ENCODE results near the gene ADAM12. TPM values are rescaled to one million over a fixed set of nuclear protein-coding genes. Genes with fewer than 3 reads are reported as not detected.

The ADAM12 gene
- total and polyA plus RNA-seq, 2 donors (not counting 3 experiments of a cell fraction or from before 2014, with no cell fraction given): 0.22 to 0.33 TPM

- Histone ChIP-seq H3K27ac (ENCODE audit: insufficient read depth, low read depth, low read length) (no peak overlapping the region), H3K9me3 (replicated peaks; ENCODE audit: control insufficient read depth, insufficient read depth, low read length) (no peaks in the 10 kb centered on the region), H3K9ac (replicated peaks; ENCODE audit: extremely low read depth, insufficient read depth, low read length) (no peak overlapping the region), H3K4me1 (ENCODE audit: control insufficient read depth, extremely low read depth, insufficient read depth, low read length) (no peaks in the 10 kb centered on the region), H3K79me2 (ENCODE audit: control insufficient read depth, insufficient read depth, low read length) (no peaks in the 10 kb centered on the region), H3K4me2 (ENCODE audit: insufficient read depth, low read length) (no peak overlapping the region), H3K9me1 (replicated peaks; ENCODE audit: control insufficient read depth, extremely low read depth, insufficient read depth, low read length) (no peaks in the 10 kb centered on the region), H3K36me3 (ENCODE audit: control insufficient read depth in 2 of 2, extremely low read depth in 1 of 2, insufficient read depth in 2 of 2, low read length in 2 of 2) (no peaks in the 10 kb centered on the region), H3K4me3 (replicated peaks in 1 of 3; ENCODE audit: insufficient read depth in 1 of 3, low read depth in 1 of 3, low read length in 3 of 3) (no peak overlapping the region), H4K20me1 (replicated peaks; ENCODE audit: control insufficient read depth, extremely low read depth, insufficient read depth, low read length) (no peaks in the 10 kb centered on the region), H3K27me3 (ENCODE audit: control insufficient read depth in 2 of 2, insufficient read depth in 2 of 2, low read length in 2 of 2) (no peaks in the 10 kb centered on the region), H2AFZ (ENCODE audit: low read depth, low read length) (no peak overlapping the region)
- POLR2A ChIA-PET: no interaction called here
- FAIRE-seq (no peak), DNase-seq (ENCODE audit: low read depth, low spot score) (no peak)
- dilution Hi-C loops (cut with MboI; ENCODE audit: extremely low pct_ligation_motif_present, low sequenced_read_pairs): no loop called here
- CTCF ChIA-PET: no interaction called here
- no peak for TF ChIP-seq CTCF (IDR thresholded peaks at IDR 0.05; ENCODE audit: extremely low read depth in 1 of 2, insufficient read depth in 1 of 2, low read depth in 1 of 2, low read length in 2 of 2)
- no peak for TF ChIP-seq EZH2 (IDR thresholded peaks at IDR 0.05; ENCODE audit: borderline replicate concordance, low read depth, low read length, severe bottlenecking)
- no peak for TF ChIP-seq GATA2 (IDR thresholded peaks at IDR 0.05; ENCODE audit: insufficient read depth, insufficient read length, low read depth, low read length)
- TF ChIP-seq MYC (IDR thresholded peaks at IDR 0.05; ENCODE audit: low read depth, low read length): no peak
- TF ChIP-seq MAX (IDR thresholded peaks at IDR 0.05; ENCODE audit: insufficient read depth, insufficient read length): no peak
- no peak for TF ChIP-seq POLR2AphosphoS5 (IDR thresholded peaks at IDR 0.05; ENCODE audit: insufficient read depth, low read depth, low read length)
- no peak for TF ChIP-seq POLR2A (IDR thresholded peaks at IDR 0.05; ENCODE audit: low read depth, low read length)
- TF ChIP-seq JUN (IDR thresholded peaks at IDR 0.05; ENCODE audit: borderline replicate concordance, insufficient read depth, insufficient read length, low read depth): no peak
- TF ChIP-seq FOS (IDR thresholded peaks at IDR 0.05; ENCODE audit: borderline replicate concordance, insufficient read depth, low read length): no peak
- intact Hi-C loops (cut with micrococcal nuclease): no loop called here
- BruUV-seq (replicated peaks): no TSS peak
Observed at GRCh38 chr10:126290232-126290631, 98.0 kb downstream of the ADAM12 start.
